Body of pancreas (tissue), 4 donors: ENCODE data around the gene MEOX1.

ENCODE experiments used
- CTCF ChIP-seq, 7 experiments: fragments of 450-650 bp in 4 of 7; fragments of 200-600 bp in 3 of 7; sonication (generic) in 3 of 7; IDR thresholded peaks; one replicate each; pipeline ENCODE4 v1.5.1; 2016 to 2019; ENCODE audit warnings: antibody characterized with exemption in 7 of 7
- POLR2A ChIP-seq, 3 donors: fragments of 450-650 bp; IDR thresholded peaks; one replicate each; pipeline ENCODE4 v1.6.1; 2016; ENCODE audit warnings: antibody characterized with exemption in 3 of 3, mild to moderate bottlenecking in 2 of 3

DNA sequence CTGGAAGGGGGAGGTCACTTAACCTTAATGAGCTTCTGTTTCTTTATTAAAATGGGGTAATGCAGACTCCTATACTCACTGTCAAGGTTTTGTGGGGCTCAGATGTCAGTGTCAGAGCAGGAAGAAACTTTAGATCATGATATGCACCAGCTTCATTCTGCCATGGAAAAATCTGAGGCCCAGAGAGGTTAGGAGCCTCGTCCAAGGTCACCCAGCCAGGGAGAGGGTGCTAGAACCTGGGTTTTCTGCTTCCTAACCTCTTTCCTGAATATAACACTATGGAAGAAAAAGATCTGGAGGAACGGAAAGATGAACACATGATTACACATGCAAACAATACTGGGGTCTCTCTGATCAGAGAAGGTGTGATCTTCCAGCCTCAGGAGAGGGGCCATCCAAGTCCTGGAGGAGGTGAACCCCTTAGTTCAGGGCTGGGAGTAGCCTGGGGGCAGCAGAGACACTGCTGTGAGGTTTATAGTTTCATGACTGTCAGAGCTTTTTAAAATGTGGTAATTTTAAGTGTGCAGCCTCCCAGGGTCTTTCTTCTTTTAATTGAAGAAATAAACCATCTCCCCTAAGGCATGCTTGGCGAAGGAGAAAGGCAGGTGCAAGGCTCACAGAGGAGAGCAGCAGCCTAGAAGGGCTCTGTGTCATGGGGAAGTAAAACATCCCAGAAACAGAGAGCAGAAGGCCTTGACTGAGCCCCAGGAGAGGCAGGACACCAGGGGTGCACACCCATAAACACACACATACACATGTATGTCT lies 10.2 kb upstream of the MEOX1 start:
- TF ChIP-seq POLR2A (IDR thresholded peaks at IDR 0.05) (no peak), CTCF (IDR thresholded peaks at IDR 0.05) (no peak)
